GM19397 (cell line): ENCODE measurements around the gene TNFRSF8.

Experiments
- ATAC-seq: cut with Tn5 transposase; IDR thresholded peaks from one replicate; pipeline ENCODE4 v1.9.1; 2021; ENCODE audit warnings: mild to moderate bottlenecking, moderate library complexity; ENCODE audit not compliant: unreplicated experiment

Gene TNFRSF8

DNA sequence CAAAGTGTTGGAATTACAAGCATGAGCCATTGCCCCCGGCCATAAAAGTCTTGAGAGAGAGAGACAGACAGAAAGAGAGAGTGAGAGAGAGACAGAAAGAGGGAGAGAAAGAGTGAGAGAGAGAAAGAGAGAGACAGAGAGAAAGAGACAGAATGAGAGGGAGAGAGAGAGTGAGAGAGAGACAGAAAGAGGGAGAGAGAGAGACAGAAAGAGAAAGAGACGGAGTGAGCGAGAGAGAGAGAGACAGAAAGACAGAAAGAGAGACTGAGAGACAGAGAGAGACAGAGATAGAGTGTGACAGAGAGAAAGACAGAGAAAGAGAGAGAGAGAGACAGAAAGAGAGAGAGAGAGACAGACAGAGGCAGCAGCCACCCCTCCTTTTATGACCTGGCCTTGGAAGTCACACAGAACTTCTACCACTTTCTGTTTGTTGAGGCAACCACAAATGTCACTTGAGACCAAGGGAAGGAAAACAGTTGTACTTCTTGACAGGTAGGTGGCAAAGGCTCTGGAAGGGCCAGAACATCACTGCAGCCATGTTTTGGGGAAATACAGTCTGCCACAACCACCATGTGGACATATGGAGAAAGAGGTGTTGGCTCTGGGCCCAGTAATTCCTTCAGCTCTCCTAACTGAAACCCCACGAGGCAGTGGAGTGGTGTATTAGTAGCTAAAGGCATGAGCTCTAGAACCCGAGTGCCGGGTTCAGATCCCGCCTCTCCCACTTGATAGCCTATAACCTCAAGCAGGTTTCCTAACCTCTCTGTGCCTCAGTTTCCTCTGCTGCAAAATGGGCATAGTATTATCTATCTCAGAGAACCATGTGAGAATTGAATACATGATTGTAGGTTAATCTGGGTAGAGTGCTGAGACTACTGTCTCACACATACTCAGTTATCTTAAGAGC, 50.6 kb downstream of the TNFRSF8 start:
- ATAC-seq = no peak

DNA sequence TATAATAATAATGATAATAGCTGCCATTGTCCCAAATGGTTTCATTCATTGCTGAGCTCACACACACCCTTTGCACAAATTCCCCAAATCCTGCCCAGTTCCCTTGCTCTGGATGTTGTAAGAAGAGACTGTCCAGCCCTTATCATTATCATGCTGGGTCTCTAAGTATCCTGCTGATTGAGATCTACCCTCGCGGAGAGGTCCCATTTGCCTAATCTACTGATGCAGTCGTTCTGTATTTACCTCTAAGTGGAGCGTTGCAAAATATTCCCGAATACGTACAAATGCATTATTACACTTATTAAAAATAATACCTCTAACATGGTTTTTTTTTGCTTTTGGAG, 51.2 kb downstream of the TNFRSF8 start:
- no peak for ATAC-seq

DNA sequence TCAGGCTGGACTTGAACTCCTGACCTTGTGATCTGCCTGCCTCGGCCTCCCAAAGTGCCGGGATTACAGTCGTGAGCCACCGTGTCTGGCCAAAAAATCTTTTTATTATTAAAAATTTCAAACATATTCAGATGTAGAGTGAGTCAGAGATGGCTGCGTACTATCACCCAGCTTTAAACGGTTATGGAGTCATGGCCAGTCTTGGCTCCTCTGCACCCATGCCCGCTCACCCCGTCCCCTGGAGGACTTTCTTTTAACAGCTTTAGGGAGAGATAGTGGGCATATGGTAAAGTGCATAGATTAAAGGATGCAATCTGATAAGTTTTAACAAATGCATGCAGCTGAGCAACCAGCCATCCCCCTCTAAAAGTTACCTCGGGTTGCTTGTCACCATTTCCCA, 51.8 kb downstream of the TNFRSF8 start:
- ATAC-seq = no peak

DNA sequence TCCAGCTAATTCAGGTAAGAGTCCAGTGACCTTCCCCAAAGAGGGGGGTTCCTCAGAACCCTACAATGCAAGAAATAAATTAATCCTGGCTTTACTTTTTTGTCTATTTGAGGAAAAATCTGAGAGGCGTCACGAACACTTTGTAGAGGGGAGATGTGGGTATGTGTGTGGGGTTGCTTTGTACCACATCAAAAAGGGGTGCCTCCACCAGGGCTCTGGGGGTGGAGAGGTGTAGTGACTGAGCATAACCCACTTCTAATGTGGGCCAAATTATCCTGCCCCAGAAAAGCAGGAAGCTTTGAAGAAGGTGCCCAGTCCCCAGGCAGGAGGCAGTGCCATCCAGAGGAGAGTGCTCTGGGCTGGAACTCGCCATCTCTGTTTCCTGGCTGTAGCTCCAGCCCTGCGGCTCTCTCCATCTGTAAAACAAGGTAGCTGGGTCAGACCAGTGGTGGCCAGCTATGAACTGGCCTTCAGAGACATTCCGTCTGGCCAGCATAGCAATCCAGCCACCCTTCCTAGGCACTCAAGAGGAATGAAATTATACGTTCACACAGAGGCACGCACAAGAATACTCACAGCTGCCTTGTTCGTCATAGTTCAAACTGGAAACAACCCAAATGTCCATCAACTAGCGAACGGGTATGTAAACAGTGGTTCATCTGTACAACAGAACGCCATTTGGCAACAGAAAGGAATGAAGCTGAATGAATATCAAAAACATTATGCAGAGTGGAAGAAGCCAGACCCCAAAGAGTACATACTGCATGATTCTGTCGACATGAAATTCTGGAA, 58.3 kb downstream of the TNFRSF8 start:
- no peak for ATAC-seq

DNA sequence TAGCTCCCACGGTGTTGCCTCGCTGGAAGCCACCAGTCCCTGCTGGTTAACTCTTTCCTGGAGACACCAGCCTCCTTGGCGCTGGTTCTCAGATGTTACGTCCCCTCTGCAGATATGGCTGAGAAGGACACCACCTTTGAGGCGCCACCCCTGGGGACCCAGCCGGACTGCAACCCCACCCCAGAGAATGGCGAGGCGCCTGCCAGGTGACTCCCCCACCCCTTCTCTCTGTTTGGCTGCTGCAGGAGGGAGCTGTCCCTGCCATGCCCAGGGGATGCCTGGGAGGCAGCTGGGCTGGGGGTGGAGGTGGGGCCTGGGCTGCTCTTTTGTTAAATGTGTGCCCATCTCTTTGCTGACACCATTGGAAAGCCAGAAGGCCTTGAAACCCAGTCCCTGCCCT, 60.1 kb downstream of the TNFRSF8 start:
- no peak for ATAC-seq

DNA sequence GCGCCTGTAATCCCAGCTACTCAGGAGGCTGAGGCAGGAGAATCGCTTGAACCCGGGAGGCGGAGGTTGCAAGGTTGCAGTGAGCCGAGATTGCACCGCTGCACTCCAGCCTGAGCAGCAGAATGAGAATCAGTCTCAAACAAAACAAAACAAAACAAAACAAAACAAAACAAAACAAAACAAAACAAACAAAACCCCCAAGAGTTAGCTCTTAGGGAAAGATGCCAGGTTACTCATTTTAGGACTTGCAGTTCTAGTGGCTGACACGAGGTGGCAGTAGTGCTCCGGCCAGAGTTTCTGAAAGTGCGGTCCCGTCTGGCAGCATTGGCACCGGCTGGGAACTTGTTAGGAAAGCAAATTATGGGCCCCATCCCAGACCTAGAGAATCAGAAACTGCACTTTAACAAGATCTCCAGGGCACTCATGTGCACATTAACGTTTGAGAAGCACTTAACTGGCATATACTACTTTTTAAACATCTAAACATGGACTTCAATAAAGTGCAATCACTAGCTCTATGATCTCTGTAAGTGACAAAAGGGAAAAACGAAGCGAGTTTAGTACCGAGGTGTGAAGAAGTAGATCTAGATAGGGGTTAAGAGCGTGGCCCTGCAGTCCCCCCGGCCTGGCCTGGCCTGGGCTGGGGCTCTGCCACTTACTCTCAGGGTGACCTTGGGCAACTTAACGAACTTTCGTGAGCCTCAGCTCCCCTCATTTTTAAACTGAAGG, 61.8 kb downstream of the TNFRSF8 start:
- no peak for ATAC-seq

DNA sequence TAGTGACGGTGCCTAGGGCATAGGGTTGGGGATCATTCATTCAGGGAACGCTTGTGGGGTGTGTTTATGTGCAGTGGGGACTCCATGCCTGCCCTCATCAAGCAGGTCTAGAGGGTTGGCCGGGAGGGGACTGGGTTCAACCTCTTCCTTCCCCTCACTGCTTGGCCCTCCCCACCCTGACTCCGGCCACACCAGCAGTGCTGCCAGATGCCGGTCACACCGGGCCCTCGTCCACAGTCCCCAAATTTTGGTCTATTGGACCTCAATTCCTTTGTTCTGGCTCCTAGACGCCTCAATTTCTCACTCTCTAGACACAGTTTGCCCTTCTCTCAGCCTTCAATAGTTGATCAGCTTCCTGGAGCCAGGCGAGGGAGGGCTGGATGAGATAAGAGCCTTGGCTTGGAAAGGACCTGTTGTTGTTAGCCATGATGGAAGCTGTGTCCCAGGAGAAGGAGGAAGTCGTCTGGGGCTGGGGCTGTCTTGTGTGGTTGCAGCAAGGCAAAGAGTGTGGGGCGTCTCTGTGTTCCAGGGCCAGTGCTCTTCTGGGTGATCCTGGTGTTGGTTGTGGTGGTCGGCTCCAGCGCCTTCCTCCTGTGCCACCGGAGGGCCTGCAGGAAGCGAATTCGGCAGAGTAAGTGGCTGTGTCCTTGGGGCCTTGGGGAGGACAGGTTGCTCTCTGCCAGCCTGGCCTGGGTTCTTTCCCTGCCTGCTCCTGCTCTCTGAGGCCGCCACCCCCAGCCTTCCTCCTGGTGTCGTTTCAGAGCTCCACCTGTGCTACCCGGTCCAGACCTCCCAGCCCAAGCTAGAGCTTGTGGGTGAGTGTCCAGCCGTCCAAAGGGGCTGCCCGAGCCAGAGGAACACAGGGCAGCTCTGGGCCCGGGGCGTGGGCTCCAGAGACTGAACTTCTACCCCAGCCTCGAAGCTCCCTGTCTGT, 62.6 kb downstream of the TNFRSF8 start:
- ATAC-seq = no peak

DNA sequence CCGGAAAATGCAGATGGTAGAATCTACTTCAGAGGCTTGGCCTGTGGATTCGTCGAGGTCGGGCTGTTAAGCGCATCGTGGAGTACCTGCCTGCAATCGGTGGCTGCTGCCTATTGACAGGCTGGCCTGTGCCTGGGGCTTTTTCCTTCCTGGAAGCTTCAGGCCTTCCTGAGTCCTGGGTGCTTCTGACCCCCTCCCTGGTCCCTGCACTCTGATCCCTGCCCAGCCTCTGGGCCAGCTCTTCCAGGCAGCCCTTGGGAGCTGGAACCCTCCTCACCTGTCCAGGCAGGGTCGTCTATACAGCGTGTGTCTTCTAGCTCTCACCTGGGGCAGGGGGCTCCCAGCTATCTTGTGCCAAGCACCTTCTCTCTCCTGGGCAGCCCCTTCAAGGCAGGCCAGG, 63.7 kb downstream of the TNFRSF8 start:
- no peak for ATAC-seq

DNA sequence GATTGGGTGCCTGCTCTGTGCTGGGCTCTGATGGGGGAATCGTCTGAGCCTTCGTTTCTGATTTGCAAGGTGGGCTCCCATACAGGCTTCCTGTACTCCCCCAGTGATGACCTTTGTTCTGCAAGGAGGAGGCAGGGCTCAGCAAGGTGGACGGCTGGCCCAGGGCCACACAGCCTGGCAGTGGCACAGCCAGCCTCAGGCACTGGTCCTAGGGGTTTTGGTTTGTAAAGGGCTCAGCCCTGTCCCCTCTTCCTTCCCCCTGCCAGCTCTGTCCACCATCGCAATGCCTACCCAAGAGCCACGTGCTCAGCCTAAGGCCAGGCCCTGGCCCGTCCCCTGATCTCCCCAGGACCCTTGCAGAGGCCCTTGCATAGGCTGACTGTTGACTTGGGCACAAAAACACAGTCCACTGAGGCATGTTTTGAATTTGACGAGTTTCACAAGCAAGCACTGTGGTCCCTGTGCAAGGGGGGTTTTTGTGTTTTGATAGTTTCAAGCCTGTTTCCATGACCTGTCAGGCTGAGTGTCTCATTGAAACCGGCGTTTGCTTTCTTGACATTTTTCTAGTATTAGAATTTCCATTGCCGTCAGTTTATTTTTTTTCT, 64.2 kb downstream of the TNFRSF8 start:
- no peak for ATAC-seq

DNA sequence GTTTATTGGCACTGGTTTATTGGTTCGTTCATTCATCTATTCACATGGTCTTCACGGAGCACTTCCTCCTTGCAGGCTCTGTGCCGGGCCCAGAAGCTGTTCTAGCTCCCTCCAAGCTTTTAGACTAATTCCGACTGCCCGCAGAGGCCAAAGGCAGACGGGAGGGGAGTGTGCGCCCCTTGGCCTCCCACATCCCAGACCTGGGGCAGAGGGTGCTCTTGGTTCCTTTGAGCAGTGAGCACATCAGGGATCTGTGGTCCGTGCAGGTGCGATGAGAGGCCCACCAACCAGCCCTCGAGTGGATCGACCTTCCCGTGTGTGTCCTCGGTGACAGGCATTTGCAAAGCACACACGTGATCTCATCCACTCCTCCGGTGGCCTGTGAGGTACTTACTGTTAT, 65.0 kb downstream of the TNFRSF8 start:
- ATAC-seq = no peak

DNA sequence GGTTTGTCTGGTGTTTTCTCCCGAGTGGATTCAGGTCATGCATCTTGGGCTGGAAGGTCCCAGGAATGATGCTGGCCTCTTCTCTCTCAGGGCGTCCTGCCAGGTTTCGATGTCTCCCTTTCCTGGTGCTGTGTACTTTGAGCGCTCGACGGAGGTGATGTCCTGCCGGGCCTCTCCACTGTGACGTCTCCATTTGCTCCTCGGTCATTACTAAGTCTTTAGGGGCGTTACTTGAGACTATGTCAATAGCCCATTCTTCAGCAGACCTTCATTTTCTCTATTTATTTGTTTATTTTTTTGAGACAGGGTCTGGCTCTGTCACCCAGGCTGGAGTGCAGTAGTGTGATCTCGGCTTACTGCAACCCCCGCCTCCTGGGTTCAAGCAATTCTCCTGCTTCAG, 66.5 kb downstream of the TNFRSF8 start:
- ATAC-seq = no peak

DNA sequence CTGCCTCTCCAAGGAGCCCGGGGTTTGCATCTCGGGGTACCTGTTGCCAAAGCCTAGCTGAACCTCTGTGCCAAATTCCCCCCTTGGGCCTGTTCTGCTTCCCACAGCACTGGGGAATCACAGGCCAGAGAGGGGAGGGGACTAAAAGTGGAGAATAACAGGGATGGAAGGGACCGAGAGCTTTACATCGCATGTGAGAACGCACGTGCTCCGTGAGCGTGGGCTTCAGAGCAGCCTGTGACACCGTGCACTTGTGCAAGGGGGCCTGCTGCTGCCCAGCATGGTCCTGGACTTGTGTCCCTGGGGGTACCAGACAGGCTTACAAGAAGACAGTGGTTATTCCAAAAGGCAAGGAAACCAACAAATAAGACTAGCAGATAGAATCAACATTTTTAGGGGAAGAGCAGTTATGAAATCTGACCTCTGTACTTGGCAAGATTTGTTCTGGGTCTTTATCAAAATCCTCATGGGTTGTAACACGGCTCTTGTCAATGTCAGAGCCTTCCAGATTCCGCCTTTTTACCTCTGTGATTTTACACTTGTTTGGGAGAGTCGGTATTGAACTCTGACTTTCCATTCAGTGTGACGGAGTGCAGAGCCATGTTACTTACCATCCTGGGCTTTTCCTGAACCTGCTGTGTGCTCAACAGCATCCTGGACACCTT, 67.5 kb downstream of the TNFRSF8 start:
- no peak for ATAC-seq

DNA sequence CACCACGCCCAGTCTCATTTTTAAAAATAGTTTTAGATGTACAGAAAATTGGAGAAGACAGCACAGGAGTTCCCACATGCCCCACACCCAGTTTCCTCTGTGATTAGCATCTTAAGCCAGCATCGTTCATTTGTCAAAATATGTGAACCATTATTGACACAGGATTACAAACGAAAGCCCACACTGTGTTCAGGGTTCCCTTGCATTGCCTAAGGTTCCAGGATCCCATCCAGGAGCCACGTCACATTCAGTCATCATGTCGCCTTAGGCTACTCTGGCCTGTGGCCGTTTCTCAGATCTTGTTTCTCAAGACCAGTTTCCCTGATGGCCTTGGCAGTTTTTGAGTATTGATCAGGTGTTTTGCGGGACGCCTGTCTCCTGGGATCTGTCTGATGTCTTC, 69.0 kb downstream of the TNFRSF8 start:
- ATAC-seq = no peak

DNA sequence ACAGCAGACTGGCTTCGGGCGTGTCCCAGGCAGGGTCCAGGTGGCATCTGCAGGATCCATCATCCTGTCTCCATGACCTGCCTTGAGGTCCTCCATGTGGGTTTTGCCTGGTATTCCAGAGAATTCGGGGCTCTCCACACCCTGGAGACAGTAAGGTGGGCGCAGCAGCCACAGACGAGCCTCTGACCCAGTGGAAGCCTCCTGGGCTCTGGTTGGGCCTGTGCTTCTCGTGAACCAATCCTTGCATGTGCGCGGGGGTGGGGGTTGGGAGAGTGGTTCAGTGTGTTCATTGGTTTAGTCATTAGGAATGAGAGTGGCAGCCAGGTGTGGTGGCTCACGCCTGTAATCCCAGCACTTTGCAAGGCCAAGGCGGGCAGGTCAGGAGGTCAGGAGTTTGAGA, 71.6 kb downstream of the TNFRSF8 start:
- ATAC-seq = no peak

DNA sequence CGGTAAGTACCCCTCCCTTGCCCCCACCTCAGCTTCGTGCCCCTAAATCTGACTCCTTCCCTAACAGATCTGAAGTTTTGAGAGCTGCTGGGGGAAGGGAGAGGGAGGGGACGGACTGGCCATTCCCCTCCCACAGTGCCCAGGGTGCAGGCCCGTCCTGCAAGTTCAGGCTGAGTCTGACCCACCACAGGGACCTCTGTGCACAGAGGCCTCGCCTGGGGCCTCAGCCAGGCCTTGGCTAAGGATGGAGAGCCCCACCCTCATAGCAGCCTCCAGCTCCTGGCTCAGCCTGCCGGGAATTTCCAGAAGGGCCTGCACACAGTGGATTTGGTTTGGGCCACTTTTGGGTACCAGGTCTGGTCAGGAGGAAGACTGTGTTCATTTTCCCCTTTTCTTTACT, 72.5 kb downstream of the TNFRSF8 start:
- no peak for ATAC-seq

DNA sequence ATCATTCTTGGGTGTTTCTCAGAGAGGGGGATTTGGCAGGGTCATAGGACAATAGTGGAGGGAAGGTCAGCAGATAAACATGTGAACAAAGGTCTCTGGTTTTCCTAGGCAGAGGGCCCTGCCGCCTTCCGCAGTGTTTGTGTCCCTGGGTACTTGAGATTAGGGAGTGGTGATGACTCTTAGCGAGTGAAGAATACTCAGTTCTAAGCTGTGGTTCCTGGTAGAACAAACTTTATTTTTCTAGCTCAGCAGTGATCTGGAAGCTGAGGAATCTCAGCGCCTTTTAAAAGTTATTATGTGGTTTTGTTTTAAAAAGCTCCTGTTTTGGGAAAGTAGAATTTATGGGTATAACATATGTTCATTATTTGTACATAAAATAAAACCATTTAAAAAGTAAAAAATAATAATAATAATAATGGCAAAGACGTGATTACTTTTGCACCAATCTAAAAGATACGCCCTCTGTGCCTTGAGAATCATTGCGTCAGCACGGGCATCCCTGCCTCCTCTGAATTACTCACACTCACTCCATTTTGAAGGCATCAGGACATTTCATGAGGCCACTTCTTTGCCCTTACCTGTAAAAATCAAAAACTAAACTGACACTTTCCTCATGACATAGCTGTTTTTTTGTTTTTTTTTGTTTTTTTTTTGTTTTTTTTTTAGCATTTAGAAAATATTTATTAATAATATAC, 74.0 kb downstream of the TNFRSF8 start:
- no peak for ATAC-seq

DNA sequence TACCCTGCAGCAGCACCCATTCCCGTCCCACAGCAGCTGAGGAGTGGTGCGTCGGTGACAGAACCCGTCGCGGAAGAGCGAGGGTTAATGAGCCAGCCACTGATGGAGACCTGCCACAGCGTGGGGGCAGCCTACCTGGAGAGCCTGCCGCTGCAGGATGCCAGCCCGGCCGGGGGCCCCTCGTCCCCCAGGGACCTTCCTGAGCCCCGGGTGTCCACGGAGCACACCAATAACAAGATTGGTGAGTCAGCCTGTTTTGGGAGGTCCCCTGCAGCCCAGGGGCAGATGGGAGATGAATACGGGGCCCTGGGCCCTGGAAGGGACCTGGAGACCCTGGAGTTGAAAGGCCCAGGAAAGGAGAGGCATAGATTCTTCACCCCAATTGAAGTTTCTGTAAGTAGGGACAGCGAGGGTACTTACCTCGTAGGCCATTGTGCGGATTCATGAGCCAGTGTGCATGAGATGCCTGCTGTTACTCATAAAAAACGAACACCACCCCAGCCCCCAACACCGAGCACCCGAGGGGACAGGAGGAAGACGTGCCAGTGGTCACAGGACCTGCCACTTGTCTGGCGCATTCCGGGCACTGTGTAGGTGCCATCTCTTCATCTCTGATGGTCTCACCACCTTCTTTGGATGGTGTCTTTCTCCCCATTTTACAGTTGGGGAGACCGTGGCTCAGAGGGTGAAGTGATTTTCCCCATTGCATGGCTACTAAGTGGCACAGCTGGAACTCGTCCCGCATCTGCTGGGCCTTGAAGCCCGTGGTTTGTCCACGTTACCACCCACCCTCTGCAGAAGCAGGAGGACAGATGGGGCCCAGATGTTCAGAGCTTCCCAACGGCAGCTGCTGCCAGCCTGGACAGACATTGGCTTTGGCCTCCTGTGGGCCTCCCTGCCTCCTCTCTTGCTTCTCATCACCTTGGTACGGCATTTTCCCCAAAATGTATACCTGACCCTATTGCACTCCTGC, 75.4 kb downstream of the TNFRSF8 start:
- ATAC-seq = no peak

DNA sequence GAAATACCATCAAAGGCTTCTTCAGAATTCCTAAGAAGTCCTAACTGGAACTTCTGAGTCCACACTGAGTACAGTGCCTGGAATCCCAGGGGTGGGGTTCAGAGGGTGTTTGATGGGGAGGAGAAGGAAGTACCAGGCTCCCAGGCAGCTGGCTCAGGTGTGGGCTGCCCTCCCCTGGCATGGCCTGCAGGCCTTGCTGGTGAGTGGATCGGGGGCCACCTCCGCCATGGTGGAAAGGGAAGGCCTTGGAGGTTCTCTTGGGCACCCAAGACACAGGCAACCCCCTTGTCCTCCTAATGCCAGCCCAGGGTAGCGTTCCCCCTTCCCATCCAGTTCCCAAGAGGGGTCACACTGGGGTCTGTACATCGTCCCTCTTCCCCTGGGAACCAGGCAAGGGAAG, 76.9 kb downstream of the TNFRSF8 start:
- ATAC-seq = no peak
